ENCODE results near the gene CTPS2.
"Not testable (repeated sequence)": the region's sequence is repeated elsewhere in the genome, so short reads cannot be mapped to it uniquely, and the experiment has no call there.

CTPS2 gene

GRCh38 chrX:16604337-16604736 lies 108.1 kb downstream of the CTPS2 start:
- no peak for DNase-seq (ENCODE audit: low read depth, low spot score)

- DNase-seq (ENCODE audit: low read depth, low spot score) = no peak
Measured at GRCh38 chrX:16603822-16604221, 108.6 kb downstream of the CTPS2 start.

- not testable (repeated sequence) for DNase-seq (ENCODE audit: low read depth, low spot score)
Measured at GRCh38 chrX:16603235-16603634, 109.2 kb downstream of the CTPS2 start.

- DNase-seq (ENCODE audit: low read depth, low spot score) = no peak
Measured at GRCh38 chrX:16601885-16602284, 110.6 kb downstream of the CTPS2 start.

- DNase-seq (ENCODE audit: low read depth, low spot score) = no peak
Measured at GRCh38 chrX:16594490-16594889, 118.0 kb downstream of the CTPS2 start.

GRCh38 chrX:16593801-16594200 lies 118.7 kb downstream of the CTPS2 start:
- no peak for DNase-seq (ENCODE audit: low read depth, low spot score)

- no peak for DNase-seq (ENCODE audit: low read depth, low spot score)
Measured at GRCh38 chrX:16592194-16592770, 120.2 kb downstream of the CTPS2 start.

- no peak for DNase-seq (ENCODE audit: low read depth, low spot score)
Measured at GRCh38 chrX:16589826-16590225, 122.6 kb downstream of the CTPS2 start.

GRCh38 chrX:16589211-16589610 lies 123.3 kb downstream of the CTPS2 start:
- no peak for DNase-seq (ENCODE audit: low read depth, low spot score)

GRCh38 chrX:16588266-16588665 lies 124.2 kb downstream of the CTPS2 start:
- DNase-seq (ENCODE audit: low read depth, low spot score) = no peak

GRCh38 chrX:16587836-16588235 lies 124.6 kb downstream of the CTPS2 start:
- DNase-seq (ENCODE audit: low read depth, low spot score) = no peak

- no peak for DNase-seq (ENCODE audit: low read depth, low spot score)
Measured at GRCh38 chrX:16586377-16587112, 125.9 kb downstream of the CTPS2 start.

GRCh38 chrX:16585486-16586376 lies 126.7 kb downstream of the CTPS2 start:
- DNase-seq (ENCODE audit: low read depth, low spot score) = no peak

- DNase-seq (ENCODE audit: low read depth, low spot score) = not testable (repeated sequence)
Measured at GRCh38 chrX:16580004-16580797, 132.3 kb downstream of the CTPS2 start.

GRCh38 chrX:16579517-16579916 lies 133.0 kb downstream of the CTPS2 start:
- DNase-seq (ENCODE audit: low read depth, low spot score) = no peak

GRCh38 chrX:16578218-16578617 lies 134.3 kb downstream of the CTPS2 start:
- no peak for DNase-seq (ENCODE audit: low read depth, low spot score)

- no peak for DNase-seq (ENCODE audit: low read depth, low spot score)
Measured at GRCh38 chrX:16577483-16578029, 134.9 kb downstream of the CTPS2 start.

GRCh38 chrX:16575388-16575787 lies 137.1 kb downstream of the CTPS2 start:
- DNase-seq (ENCODE audit: low read depth, low spot score) = not testable (repeated sequence)

- DNase-seq (ENCODE audit: low read depth, low spot score) = peak; percentile 5
Measured at GRCh38 chrX:16573781-16574180, 138.7 kb downstream of the CTPS2 start.

GRCh38 chrX:16567681-16568080 lies 144.8 kb downstream of the CTPS2 start:
- DNase-seq (ENCODE audit: low read depth, low spot score) = no peak

- no peak for DNase-seq (ENCODE audit: low read depth, low spot score)
Measured at GRCh38 chrX:16566571-16566970, 145.9 kb downstream of the CTPS2 start.
